Fibroblast of gingiva (primary cell): ENCODE measurements around the gene NNMT.

Experiments used
- DNase-seq: peaks from one replicate; pipeline ENCODE4 v3.0.0-alpha.2; 2011; ENCODE audit warnings: low read depth

The NNMT gene

DNA sequence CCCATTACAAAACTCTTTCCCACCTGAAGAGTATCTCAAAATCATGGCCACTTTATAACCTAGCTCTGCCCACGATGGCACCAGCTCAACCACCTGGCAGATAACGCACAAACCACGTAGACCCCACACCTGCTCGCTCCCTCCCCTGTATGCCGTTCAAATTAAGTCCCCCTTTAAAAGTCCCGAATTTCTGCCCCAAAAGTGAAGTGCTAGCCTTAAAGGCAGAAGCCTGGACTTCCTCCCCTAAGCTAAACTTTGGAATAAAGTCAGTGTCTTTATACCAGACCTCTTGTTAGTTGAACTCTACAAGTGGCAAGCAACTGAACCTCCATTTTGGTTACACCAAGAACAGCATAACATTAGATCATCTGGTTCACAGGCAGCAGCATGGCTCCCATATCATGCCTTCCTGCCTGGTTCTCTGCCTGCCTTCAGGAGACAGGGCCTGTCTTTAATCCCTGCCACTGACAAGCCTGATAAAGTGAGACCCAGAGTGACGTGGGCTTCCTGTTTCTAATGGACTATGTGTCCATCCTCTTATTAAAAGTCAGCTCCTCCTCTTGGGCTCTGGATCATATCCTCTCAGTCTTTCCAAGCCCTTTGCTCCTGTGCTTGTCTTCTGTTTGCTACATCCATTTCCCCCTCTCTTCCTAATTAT is 32.6 kb upstream of the NNMT start:
- DNase-seq = no peak

DNA sequence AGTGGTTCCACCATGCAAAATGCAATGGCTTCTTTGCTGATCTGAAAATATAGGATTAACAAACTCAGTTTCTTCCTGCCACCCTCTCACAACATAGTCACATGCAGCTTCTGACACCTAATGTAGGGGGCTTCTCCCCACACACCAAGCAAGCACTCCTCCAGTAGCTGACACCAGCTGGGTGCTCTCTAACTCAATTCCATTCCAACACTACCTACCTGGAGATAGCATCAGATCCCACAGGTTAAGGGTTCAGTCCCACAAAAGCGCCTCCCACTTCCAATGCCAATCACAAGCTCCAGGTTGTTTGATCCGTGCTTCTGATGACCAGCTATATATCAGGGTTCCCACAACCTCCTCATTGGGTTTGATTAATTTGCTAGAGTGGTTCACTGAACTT is 31.8 kb upstream of the NNMT start:
- DNase-seq = no peak

DNA sequence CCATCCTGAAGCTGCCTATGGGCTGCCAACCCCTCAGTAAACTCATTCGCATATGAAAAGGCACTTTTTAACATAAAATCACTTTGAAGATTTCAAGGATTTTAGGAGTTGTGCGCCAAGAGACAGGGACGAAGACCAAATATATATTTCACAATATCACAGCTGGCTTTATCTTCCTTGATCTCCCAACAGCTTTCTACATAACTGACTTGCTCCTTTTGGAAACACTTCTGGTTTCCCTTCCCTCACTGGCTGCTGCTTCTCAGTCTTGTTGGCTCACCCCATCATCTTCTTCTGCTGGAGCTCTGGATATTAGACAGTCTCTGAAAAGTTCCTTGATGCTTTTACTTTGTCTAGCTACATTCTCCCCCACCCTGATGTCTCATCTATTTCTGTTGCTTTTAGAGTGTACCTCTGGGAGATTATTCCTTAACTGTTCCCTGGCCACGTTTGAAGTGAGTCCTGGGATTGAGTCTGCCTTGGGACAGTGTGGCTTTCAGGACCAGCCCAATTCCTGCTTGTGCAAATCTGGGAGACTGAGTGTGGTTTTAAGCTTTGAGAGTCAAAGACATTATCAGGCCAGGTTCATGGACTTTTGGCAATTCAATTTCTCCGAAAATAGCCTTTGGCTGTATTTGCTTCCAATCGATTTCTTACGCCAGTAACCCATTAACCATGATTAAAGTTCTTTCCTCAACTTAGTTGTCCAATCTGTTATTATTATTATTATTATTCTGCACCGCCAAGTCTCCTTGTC is 30.9 kb upstream of the NNMT start:
- DNase-seq = no peak

DNA sequence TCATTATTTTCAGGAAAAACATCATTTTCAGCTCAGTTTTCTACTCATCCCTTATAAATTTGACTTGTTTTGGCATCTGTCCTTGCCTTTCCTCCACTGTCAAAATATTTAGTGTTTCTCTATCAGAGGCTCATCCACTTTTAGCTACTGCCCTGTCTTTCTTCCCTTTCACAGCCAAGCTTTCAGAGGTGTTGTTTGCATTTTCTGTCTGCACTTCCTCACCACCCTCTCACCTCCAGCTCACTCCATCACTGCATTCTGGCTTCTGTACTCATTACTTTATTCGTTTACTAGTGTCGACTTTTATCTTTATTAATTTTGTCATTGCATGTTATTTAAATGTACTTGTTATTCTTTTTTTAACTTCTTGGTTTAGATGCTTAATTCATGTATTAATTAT is 26.7 kb upstream of the NNMT start:
- DNase-seq = no peak

DNA sequence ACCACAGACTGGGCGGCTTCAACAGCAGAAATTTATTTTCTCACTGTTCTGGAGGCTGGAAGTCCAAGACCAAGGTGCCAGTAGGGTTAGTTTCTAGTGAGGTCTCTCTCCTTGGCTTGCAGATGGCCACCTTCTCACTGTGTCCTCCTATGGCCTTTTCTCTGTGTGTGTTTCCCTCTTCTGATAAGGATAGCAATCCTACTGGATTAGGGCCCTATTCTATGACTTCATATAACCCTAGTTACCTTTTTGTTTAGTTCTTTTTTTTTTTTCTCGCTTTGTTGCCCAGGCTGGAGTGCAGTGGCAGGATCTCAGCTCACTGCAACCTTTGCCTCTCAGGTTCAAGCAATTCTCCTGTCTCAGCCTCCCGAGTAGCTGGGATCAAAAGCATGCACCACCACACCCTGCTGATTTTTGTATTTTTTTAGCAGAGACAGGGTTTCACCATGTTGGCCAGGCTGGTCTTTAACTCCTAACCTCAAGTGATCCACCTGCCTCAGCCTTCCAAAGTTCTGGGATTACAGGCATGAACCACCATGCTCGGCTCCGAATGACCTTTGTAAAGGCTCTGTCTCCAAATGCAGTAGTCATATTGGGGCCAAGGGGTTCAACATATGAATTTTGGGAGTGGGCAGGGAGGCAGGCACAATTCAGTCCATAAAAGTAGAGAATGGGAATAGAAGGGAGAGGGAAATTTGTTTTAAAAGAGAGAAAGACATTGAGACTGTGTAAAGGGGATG is 25.5 kb upstream of the NNMT start:
- DNase-seq = no peak

DNA sequence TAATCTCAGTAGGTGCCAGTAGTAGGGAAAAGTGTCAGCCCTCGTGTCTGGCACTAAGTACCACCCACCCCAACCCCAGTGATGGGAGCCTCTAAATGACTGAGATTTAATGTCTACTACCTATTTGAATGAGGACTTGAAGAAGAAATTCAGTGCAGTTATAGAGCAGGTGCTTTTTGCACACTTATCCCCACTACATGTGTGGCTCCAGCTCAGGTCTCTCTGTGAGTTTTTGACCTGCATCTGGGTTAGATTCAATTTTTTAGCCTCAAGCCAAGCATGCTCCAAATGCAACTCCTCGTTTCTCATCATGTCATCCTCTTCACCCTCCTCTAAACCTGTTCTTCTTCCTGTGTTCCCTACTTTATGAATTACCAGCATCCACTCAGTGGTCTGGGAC is 24.9 kb upstream of the NNMT start:
- DNase-seq = no peak

- no peak for DNase-seq
Measured at GRCh38 chr11:114272311-114272710, 23.9 kb upstream of the NNMT start.

GRCh38 chr11:114273071-114273470 is 23.1 kb upstream of the NNMT start:
- DNase-seq = no peak

DNA sequence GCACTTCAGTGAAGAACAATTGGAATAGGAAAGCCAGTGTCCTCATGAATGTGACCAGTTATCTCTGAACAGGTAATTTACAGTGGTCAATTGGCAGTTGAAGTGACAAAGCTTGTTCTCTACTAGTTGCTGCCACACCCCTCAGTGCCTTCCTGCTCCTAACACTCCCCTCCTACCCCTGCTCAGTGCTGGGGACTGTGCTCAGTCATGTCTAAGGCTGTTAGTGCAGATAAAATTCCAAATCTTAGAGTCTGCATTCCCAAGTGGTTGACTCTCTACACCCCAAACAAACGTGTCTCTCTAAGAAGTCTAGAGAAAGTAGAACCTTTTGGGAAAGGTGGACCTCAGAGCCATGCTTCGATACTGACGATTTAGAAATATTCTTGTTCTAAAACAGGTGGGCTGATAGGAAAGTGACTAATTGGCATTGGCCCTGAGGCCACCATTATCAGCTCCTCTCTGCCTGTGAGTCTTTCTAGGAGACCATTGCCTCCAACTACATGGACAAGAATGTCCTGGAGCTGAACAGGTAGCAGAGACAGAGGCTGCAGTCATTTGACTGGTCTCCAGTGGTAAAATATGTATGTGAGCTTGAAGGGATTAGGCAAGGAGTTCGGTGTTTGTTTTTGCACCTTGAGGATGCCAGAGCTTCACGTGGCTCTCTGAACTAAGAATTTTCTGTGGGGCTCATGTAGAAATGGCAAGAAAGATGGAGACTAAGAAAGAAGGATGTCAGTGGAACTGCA is 22.1 kb upstream of the NNMT start:
- no peak for DNase-seq

DNA sequence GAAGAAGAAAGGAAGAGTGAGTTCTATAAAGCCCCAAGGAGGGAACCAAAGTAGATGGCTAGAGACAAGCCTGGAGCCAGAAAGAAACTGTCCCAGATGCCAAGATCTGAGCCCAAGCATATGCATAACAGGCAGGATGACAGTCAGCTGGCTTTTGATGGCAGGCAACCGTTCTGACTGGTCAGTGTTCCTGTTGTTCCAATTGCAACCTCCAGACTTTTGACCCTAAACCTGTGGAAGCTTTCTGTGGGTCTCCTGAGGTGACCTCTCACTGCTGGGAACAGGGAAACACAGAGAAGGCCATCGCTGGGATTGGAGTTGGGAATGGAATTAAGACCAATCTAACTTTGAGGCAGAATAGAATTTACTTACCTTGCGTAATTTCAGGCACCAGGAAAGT is 21.6 kb upstream of the NNMT start:
- DNase-seq = no peak

- no peak for DNase-seq
Measured at GRCh38 chr11:114275280-114275679, 20.9 kb upstream of the NNMT start.

GRCh38 chr11:114276077-114276476 is 20.1 kb upstream of the NNMT start:
- no peak for DNase-seq

- DNase-seq = no peak
Measured at GRCh38 chr11:114277637-114278341, 18.4 kb upstream of the NNMT start.

- DNase-seq = no peak
Measured at GRCh38 chr11:114278342-114279065, 17.7 kb upstream of the NNMT start.

GRCh38 chr11:114279792-114280546 is 16.2 kb upstream of the NNMT start:
- DNase-seq = peak; percentile 63

DNA sequence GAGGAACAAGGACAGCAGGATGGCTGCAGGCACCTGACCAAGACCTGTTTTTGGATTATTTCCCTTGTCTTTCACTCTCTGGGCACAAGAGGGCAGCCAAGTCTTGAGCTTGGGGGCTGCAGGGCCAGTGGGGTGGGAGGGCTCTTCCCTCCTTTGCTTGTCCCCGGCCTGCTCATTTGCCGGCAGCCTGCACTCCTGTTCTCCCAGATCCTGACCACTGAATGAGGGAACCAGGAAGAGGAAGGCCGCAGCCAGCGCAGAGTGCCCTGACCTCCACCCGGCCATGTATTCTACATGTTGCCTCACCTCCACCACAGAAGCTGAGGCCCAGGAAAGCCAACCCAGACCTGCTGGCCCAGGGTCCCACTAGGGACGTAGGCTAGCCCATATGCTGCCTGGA is 15.5 kb upstream of the NNMT start:
- DNase-seq = peak; percentile 84

DNA sequence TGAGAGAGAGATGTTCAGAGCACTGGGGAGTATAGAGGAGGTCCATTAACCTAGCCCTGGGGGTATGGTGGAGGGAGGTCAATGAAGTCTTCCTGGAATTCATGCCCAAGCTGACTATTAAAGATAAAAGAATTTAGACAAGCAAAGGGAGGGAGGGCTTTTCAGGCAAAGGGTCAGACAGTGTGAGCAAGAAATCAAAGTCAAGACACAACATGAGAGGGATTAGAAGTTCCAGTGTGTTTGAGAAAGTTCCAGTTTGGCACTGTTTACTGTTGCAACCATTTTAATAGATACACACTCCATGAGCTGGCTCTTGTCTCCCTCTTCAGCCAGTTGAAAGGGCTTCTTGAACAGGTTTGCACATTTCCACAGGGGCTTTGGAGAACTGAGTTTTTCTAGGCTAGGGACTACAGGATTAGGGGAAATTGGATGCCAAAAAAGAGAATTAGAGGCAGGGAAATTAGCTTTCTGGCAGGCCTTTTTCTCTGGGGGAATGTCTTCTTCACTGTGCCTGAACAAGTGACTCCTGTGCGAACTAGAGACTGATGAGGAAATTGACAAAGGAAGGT is 14.7 kb upstream of the NNMT start:
- no peak for DNase-seq

GRCh38 chr11:114282488-114282887 is 13.7 kb upstream of the NNMT start:
- no peak for DNase-seq

DNA sequence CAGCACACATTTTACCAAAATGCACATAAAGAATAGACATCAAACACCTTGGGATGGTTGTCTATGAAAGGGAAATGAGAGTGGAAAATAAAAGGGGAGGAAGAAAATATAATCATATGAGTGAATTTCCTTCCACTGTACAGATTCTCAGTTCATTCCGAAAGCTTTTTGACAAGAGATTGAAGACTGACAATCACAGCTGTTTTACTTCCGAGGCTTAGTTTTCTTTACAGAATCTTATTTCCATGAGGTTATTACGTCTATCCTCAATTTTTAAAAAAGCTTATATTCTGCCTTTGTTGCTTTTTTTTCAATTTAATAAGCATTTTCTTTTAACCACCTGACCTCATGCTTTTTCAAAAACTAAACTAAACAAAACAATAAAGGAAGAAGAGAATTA is 12.8 kb upstream of the NNMT start:
- no peak for DNase-seq

DNA sequence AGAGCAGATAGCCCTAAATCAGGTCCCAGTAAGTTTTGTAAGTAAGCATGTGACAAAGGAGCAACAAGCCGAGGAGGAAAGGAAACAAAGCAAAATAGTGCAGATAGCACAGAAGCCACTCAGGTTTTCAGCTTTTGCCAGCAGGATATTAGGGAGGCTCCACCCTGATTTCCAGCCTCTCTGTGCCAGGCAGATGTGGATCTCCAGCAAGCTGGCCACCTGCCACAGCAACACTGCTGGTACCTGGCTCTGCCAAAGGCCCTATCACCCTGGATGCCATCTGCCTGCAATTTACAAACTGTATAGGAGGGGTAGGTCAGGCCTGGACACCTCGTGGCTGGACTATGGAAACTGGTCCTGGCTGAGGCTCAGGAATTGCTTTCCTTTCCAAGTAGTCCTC is 12.2 kb upstream of the NNMT start:
- no peak for DNase-seq
